ENCODE results near the gene TGFB2.

GRCh38 chr1:218480588-218481099 is 135.5 kb downstream of the TGFB2 start:
- no peak for TF ChIP-seq CTCF (conservative IDR thresholded peaks at IDR 0.05; ENCODE audit: low read depth, low read length)
- TF ChIP-seq EZH2 (IDR thresholded peaks at IDR 0.05; ENCODE audit: borderline replicate concordance, low read depth, low read length, poor library complexity, severe bottlenecking): no peak

Measured in A673 (cell line).